Bone marrow (tissue), 2 donors: ENCODE measurements around the gene CFD.
"Not testable (repeated sequence)": the region's sequence is repeated elsewhere in the genome, so short reads cannot be mapped to it uniquely, and the experiment has no call there.

Source experiments
- DNase-seq, 2 donors: peaks; one replicate each; lab custom pipeline; 2025; lab: John Stamatoyannopoulos, UW

Gene CFD

DNA sequence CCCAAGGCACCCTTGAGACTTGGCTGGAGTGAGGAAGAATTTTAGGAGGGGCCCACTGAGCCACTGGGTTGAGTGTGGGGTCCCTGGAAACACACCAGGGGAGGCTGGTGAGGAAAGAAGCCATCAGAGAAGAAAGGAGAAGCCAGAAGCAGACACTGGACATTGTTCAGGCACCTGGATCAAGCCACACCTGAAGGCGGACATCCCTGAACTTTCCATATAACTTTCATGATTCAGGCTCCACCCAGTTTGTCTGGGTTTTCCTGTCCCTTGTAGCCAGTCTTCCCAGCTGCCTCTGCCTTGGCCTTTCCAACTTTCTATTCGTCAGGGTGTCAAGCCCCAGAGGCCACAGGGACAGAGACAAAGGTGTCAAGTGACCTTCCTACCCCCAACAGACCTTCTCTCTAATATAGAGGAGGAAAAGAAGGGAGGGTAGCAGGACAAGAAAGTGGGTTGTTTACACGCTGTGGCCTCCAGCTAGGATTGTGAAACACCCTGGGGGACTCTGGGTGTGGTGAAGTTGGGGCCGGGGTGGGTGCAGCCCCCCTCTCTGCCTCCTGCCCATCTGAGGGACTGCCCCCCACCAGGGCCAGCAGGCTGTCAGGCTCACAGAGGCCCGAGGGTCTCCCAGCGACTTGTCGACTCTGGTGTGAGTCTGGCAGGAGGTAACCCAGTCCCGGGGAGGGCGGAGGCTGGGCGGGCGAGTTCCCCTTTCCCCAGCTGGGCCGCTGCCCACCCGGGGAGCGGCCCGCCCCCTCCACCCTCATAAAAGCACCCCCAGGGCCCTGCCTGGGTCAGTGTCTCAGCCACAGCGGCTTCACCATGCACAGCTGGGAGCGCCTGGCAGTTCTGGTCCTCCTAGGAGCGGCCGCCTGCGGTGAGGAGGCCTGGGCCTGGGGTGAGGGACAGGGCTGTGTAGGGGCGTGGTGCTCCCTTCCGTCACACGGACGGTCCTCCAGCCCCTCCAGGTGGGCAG lies at the start of gene CFD:
Gene CFD, plus strand, starts transcription at position 797 of the 976 bp plus-strand sequence. Its CDS starts 26 bp downstream, at position 823.
- DNase-seq, result peak; percentile 13 to 60

DNA sequence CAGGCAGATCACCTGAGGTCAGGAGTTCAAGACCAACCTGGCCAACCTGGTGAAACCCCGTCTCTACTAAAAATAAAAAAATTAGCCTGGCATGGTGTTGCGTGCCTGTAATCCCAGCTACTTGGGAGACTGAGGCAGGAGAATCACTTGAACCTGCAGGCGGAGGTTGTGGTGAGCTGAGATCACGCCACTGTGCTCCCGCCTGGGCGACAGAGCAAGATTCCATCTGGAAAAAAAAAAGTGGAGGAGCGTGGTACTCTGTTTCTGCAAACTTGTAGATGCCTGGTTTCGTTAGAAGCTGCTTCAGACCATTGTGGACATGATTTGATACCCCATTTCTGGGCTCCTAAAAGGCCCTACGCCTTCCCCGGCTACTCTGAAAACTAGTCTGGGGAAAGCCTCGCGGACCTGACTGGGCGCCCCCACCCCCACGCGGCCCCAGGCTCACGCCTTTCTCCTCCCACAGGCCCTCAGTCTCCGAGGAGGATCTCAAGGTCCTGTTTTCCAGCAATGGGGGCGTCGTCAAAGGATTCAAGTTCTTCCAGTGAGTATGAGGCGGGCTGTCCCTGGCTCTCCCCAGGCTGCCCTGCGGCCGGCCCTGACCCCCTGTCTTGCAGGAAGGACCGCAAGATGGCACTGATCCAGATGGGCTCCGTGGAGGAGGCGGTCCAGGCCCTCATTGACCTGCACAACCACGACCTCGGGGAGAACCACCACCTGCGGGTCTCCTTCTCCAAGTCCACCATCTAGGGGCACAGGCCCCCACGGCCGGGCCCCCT lies 49.2 kb upstream of the CFD start:
- no peak for DNase-seq

DNA sequence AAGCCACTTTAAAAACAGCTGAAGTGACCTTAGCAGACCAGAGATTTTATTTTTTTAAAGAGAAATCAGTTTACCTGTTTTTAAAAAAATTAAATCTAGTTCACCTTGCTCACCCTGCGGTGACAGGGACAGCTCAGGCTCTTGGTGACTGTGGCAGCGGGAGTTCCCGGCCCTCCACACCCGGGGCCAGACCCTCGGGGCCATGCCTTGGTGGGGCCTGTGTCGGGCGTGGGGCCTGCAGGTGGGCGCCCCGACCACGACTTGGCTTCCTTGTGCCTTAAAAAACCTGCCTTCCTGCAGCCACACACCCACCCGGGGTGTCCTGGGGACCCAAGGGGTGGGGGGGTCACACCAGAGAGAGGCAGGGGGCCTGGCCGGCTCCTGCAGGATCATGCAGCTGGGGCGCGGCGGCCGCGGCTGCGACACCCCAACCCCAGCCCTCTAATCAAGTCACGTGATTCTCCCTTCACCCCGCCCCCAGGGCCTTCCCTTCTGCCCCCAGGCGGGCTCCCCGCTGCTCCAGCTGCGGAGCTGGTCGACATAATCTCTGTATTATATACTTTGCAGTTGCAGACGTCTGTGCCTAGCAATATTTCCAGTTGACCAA lies 48.5 kb upstream of the CFD start:
- DNase-seq, result no peak

DNA sequence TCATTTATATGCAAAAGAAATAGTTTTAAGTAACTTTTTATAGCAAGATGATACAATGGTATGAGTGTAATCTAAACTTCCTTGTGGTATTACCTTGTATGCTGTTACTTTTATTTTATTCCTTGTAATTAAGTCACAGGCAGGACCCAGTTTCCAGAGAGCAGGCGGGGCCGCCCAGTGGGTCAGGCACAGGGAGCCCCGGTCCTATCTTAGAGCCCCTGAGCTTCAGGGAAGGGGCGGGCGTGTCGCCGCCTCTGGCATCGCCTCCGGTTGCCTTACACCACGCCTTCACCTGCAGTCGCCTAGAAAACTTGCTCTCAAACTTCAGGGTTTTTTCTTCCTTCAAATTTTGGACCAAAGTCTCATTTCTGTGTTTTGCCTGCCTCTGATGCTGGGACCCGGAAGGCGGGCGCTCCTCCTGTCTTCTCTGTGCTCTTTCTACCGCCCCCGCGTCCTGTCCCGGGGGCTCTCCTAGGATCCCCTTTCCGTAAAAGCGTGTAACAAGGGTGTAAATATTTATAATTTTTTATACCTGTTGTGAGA lies 47.9 kb upstream of the CFD start:
- no peak for DNase-seq

DNA sequence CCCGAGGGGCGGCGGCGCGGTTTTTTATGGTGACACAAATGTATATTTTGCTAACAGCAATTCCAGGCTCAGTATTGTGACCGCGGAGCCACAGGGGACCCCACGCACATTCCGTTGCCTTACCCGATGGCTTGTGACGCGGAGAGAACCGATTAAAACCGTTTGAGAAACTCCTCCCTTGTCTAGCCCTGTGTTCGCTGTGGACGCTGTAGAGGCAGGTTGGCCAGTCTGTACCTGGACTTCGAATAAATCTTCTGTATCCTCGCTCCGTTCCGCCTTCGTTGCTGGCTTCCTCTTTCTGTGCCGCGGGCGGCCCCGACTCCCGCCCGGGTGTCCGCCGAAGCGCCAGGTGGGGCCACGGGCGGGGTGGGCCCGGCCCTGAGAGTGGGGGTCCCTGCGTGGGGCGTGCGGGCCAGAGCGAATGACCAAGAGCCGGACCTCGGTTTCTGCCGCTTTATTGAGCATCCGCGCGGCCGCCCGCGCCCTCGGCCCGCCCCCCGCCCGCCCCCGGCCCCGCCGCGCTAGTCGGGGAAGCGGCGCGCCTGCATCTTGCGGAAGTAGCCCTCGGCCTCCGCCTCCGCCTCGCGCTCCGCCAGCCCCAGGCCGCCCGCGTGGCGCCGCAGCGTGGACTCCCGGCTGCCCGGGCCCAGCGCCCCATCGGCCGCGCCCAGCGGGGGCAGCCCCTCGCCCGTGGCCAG lies 47.3 kb upstream of the CFD start:
- DNase-seq, result no peak

DNA sequence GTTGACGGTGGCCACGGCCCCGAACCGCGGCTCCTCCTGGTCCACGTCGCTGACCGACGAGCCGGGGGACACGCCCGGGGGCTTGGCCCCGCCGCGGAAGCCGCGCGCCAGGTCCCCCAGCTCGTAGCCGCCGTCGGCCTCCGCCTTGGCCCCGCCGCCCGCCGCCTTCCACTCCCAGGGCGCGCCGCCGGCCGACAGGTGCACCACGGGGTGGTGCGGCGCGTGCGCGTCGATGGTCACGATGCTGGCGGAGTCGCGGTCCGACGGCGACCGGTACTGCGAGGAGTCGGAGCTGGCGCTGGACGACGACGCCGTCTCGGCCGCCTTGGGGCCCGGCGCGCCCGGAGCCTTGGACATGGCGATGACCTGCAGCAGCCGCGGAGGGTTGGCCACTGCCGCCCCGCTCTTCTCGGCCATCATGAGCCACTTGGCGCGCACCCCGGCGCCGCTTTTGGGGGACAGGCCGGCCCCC lies 46.7 kb upstream of the CFD start:
- DNase-seq, result no peak

DNA sequence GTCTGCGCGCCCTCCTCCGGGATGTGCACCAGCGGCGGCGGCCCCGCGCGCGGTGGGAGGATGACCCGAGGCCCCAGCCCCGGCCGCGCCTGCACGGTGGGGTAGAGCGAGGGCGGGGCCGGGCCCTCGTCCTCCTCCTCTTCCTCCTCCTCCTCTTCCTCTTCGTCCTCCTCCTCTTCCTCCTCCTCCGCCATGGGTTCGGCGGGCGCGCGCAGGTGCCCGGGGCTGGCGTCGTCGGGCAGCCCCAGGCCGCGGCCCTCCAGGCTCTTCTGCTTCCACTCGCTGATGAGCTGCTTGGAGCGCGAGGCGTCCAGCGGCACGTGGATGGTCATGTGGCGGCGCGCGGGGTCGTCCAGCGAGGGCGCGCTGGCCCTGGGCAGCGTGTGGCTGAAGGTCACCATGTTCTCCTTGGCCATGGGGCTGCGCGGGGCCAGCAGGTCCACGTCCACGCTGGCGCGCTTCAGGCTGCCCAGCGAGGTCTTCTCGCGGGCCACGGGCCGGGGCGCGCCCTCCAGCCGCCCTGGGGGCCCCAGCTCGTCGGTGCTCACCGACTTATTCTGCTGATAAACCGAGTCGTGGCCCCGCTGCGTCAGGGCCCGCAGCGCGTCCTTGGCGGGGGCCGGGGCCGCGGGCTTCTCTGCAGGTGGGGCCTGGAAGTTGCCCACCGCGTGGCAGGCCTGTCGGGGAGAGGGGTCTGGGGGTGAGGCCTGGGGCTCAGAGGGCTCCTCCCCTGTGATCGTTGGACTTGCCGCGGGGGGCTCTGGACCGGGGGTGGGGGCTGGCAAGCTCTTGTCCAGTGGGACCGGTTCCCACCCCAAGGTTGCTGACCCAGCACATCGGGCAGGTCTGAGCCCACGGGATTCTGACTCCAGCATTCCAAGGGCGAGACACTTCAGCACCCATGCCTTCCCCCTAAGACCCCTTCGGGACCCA lies 46.0 kb upstream of the CFD start:
- no peak for DNase-seq

DNA sequence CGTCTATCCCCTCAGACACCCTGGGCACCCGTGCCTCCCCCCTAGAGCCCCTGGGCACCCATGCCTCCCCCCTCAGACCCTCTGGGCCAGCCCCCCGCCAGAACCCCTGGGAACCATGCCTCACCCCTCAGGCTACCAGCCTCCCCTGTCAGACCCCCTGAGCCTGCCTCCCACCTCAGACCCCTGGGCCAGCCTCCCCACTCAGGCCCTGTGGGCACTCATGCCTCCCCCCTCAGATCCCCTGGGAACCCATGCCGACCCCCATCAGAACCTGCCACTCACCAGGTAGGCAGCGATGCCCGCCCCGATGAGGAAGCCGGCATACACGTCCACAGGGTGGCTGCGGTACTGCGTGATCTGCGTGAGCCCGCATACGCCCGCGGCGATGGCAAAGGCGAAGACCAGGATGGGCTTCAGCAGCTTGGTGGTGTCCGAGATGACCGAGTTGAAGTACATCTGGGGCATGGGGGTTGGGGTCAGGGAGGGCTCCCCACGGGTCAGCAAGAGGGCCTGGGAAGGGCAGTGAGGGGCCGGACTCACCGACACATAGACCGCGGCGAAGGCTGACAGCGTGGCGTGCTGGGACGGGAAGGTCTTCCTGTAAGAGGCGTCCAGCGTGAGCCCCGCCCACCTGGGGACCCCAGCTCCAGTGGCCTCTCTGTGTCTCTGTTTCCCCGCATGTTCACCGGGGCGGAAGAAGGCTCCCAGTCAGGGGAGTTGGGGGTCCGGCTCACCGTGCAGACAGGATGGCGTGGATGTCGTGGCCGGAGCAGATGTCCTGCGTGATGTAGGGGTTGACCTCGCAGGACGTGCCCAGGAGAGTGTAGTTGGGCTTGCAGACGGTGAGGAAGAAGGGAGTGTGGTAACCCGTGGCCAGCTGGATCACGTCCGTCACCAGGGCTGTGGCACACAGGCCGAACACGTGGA lies 45.0 kb upstream of the CFD start:
- DNase-seq, result no peak

DNA sequence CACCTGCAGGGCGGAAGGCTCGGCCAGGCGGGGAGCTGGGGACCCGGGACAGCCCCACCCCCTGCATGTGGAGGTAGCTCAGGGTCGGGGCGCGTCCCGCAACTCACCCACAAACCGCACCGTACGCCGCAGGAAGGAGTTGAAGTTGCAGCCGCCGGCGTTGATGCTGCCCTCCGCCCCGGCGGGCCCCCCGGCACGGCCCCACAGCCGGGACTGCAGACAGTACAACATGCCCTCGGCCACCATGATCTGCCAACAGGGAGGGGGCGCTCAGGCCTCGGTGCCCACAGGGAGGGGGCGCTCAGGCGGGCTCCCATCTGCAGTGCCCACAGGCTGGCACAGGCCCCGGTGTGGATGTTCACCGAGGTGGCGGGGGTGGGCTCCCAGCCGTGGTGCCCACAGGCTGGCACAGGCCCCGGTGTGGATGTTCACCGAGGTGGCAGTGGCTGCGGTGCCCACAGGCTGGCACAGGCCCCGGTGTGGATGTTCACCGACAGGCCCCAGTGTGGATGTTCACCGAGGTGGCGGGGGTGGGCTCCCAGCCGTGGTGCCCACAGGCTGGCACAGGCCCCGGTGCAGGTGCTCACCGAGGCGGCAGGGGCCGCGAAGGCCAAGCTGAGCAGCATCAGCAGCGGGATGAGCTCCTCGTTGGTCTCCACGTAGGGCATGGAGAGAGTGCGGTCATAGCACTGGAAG lies 44.2 kb upstream of the CFD start:
- no peak for DNase-seq

DNA sequence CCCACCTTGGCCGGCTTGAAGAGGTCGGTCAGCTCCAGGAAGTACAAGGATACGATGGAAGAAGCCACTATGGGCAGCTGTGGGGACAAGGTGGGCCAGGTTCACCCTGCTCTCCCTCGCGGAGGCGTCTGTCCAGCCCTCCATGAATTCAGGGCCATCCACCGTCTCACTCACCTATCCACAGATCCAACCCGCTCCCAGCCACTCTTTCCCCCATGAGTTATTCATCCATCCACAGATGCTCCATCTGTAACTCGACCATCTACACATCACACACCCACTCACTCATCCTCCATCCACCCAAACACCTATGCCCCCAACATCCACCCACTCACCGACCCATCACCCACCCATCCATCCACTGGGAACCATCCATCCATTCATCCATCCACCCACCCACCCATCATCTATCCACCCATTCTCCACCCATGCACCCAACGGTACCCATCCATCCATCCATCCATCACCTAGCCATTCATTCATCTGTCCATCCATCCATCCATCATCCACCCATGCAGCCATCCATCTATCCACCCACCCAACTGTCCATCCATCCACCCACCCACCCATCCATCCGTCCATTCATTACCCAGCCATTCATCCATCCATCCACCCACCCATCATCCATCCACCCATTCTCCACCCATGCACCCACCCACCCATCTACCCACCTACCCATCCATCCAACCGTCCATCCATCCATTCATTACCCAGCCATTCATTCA lies 43.5 kb upstream of the CFD start:
- DNase-seq, result no peak

DNA sequence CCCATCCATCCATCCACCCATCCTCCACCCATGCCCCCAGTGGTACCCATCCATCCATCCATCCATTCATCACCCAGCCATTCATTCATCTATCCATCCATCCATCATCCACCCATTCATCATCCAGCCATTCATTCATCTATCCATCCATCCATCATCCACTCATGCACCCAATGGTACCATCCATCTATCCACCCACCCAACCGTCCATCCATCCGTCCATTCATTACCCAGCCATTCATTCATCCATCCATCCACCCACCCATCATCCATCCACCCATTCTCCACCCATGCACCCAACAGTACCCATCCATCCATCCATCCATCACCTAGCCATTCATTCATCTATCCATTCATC lies 43.0 kb upstream of the CFD start:
- no peak for DNase-seq

DNA sequence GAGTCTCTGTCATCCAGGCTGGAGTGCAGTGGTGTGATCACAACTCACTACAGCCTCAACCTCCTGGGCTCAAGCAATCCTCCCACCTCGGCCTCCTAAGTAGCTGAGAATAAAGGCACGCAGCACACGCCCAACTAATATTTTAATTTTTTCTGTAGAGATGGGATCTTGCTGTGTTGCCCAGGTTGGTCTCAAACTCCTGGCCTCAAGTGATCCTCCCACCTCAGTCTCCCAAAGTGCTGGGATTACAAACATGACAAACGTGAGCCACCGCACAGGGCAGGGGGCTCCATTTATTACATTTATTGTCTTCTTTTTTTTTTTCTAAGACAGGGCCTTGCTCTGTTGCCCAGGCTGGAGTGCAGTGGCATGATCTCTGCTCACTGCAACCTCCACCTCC lies 39.3 kb upstream of the CFD start:
- not testable (repeated sequence) for DNase-seq

DNA sequence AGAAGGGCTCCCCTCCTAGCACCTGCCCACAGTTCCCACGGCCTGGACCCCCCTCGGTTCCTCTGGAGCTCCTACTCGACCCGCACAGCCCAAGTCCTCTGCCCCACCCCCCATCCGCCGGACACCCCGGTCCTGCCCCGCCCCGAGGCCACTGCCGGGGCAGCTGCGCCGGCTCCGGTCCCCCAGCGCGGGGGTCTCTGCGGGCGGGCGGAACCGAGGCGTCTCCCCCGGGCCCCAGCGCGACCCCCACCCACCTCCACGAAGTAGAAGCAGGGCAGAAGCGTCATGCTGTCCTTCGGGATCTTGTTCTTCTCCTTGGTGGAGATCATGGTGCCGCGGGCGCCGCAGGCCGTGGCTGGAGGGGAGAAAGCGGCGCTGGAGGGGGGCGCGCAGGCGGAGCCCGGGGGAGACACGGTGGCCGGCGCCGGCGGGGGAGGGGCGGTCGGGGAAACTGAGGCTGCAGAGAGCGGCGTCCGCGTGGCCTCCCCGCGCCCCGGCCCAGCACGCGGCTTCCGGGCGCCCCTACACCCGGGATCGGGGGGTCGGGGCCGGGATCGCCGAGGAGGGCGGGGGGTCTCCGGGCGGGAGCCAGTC lies 38.1 kb upstream of the CFD start:
- DNase-seq, result no peak

DNA sequence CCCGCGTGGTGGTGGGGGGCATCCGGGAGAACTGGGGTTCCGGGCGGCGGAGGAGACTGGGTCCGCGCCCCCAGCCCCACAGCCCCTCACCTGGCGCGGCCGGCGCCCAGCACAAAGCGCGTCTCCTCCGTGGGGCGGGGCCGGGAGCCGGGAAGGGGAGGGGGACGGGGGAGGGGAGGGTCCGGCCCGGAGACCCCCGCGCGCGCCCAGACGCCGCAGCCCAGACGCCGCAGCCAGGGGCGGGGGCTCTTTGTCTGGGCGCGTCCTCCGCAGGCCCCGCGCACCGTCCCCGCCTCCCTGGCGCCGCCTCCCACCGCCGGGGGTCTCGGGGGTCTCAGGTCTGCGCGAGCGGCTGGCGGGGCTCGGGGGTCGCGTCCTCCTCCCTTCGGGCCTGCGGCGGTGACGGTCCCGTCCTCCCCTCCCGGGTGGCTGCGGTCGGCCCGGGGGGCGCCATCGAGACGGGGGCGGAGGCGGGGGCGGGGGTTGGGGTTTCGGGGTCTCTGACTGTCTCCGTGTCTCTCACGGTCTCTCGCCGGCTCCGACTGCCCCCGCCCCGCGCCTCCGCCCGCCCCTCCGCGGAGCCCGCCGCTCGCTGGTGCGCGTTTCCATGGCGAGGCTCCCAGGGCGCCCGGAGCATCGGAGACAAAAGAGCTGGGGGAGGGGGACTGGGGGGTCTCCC lies 37.5 kb upstream of the CFD start, which contains the start of gene PLPPR3:
Gene PLPPR3, minus strand, starts transcription at position 131 of the 679 bp plus-strand sequence. CDS start 396 bp downstream, outside the sequence.
- DNase-seq, result no peak

DNA sequence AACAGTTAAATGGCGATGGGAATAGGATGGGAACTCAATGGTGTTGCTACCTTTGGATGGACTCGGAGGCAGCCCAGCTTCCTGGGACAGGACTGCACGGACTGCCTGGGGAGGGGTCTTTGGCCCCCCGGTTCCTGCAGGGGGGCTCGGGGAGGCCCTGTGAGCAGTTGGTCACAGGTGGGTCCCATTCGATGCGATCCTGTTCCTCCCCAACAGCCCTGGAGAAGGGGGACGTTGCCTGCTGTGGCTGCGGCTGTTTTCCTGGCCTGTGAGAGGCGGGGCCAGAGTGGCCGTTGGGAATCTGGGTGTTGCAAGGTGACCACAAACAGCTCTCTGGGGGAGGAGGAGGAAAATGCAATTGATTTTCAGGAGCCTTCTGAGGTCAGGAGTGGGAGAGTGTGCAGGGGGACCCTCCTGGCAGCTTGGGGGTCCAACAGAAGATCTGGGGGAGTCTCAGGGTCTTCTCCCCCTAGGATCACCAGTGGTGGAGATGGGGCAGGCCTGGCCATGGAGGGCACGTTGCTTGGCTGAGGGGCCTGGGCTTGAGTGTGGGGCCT lies 35.8 kb upstream of the CFD start:
- DNase-seq, result no peak

DNA sequence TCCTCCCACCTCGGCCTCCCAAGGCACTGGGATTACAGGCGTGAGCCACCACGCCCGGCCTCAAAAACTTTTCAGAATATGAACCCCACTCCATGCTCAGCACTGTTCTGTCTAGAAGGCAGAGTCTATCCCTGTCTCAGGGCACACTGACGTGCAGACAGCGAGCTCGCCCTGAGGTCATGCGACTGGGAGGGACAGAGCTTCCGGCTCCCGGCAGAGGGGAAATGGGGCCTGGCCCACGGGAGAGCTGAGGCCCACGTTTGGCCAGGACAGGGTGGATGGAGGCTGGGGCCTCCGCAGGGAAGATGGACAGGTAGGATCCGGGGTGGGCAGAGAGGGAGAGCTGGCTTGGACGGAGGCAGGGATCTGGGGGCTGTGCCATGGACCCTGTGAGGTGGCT lies 34.6 kb upstream of the CFD start:
- no peak for DNase-seq
